MCF 10A (cell line): ENCODE results near the gene PXK. TPM values are rescaled to one million over a fixed set of nuclear protein-coding genes. Genes with fewer than 3 reads are reported as not detected.

ENCODE experiments used
- BruUV-seq: library from RNA; stranded (reverse); fragments of 400-500 nt; replicated peaks from 2 replicates; lab custom pipeline; 2021; lab: Mats Ljungman, UMichigan
- CTCF ChIA-PET: fragments of 300-600 bp; sonication (Branson Sonifier 250); formaldehyde crosslinking; extraction: SDS; loops from one replicate; lab custom pipeline; 2021; ENCODE audit warnings: antibody characterized with exemption, inconsistent platforms; lab: Yijun Ruan, JAX
- POLR2A ChIA-PET: fragments of 300-600, 350-650 bp; sonication (Branson Sonifier 250); formaldehyde crosslinking; extraction: SDS; loops from one replicate; lab custom pipeline; 2020; ENCODE audit warnings: antibody characterized with exemption, inconsistent platforms; lab: Yijun Ruan, JAX
- DNase-seq: peaks from one replicate; pipeline ENCODE4 v3.0.0-alpha.2; 2018; ENCODE audit not compliant: unreplicated experiment
- H3K27ac Mint-ChIP-seq: one replicate; pipeline ENCODE4 v1.8.0; 2022; ENCODE audit warnings: mild to moderate bottlenecking, low read depth, mixed read lengths; ENCODE audit not compliant: unreplicated experiment
- H3K27me3 Mint-ChIP-seq: one replicate; pipeline ENCODE4 v1.8.0; 2022; ENCODE audit warnings: mixed read lengths; ENCODE audit not compliant: insufficient read depth, unreplicated experiment
- H3K36me3 Mint-ChIP-seq: one replicate; pipeline ENCODE4 v1.8.0; 2022; ENCODE audit warnings: mild to moderate bottlenecking, moderate library complexity, mixed read lengths; ENCODE audit not compliant: insufficient read depth, unreplicated experiment
- H3K4me1 Mint-ChIP-seq: one replicate; pipeline ENCODE4 v1.8.0; 2022; ENCODE audit warnings: mixed read lengths; ENCODE audit not compliant: insufficient read depth, unreplicated experiment
- H3K4me3 Mint-ChIP-seq: one replicate; pipeline ENCODE4 v1.8.0; 2022; ENCODE audit warnings: mild to moderate bottlenecking, moderate library complexity, mixed read lengths; ENCODE audit not compliant: unreplicated experiment
- H3K9me3 Mint-ChIP-seq: one replicate; pipeline ENCODE4 v1.8.0; 2022; ENCODE audit warnings: mixed read lengths; ENCODE audit not compliant: unreplicated experiment
- intact Hi-C: fragments of 100-400 bp; cut with micrococcal nuclease; formaldehyde crosslinking; loops from 2 replicates; pipeline ENCODE4 v1.14.1; 2022
- total RNA-seq: library from RNA; stranded (reverse); gene quantifications from 2 replicates; pipeline ENCODE4 v1.2.3, GENCODE V29; 2022
- TF ChIP-seq, protein P1 (sequence below): fragments of 200-600 bp; IDR thresholded peaks from one replicate; pipeline ENCODE4 v1.8.0; 2022; ENCODE audit warnings: antibody characterized with exemption, mild to moderate bottlenecking; ENCODE audit not compliant: unreplicated experiment

Gene PXK
- total RNA-seq, 1 experiment from 2014 or later: 62.2 TPM

DNA sequence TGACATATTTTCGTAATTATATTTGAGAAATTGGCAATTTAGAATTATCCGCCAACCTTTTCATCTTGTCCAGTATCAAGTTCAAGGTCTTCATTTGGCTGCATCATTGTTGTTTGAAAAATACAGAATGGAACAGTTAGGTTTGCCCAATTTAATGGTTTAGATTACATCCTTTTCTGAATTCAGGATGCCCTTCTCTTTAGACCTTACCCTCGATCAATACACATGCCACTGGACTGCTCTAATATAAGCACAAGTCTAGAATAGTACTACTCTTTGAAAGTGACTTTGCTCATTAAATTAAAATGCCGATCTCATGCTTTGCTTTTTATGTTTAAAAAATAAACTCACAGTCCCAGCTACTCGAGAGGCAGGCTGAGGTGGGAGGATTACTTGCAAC, 44.5 kb downstream of the PXK start:
- Mint-ChIP-seq H3K36me3 (peaks cover 35% of the 10 kb centered on the region), H3K27ac (no peak overlapping the region), H3K4me1 (no peaks in the 10 kb centered on the region), H3K9me3 (no peaks in the 10 kb centered on the region), H3K27me3 (no peaks in the 10 kb centered on the region), H3K4me3 (no peak overlapping the region)
- TF ChIP-seq, protein P1, sequence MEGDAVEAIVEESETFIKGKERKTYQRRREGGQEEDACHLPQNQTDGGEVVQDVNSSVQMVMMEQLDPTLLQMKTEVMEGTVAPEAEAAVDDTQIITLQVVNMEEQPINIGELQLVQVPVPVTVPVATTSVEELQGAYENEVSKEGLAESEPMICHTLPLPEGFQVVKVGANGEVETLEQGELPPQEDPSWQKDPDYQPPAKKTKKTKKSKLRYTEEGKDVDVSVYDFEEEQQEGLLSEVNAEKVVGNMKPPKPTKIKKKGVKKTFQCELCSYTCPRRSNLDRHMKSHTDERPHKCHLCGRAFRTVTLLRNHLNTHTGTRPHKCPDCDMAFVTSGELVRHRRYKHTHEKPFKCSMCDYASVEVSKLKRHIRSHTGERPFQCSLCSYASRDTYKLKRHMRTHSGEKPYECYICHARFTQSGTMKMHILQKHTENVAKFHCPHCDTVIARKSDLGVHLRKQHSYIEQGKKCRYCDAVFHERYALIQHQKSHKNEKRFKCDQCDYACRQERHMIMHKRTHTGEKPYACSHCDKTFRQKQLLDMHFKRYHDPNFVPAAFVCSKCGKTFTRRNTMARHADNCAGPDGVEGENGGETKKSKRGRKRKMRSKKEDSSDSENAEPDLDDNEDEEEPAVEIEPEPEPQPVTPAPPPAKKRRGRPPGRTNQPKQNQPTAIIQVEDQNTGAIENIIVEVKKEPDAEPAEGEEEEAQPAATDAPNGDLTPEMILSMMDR: no peak
- POLR2A ChIA-PET: interaction anchor here (0.7 kb wide), 1 partner anchor 30 kb away, joined by 3 read pairs; no protein-coding TSS in a partner anchor
- CTCF ChIA-PET: interaction anchor here (0.6 kb wide), 1 partner anchor 74 kb away, joined by 3 read pairs; no protein-coding TSS in a partner anchor
- no TSS peak for BruUV-seq
- intact Hi-C loops: no loop called here
- no peak for DNase-seq

DNA sequence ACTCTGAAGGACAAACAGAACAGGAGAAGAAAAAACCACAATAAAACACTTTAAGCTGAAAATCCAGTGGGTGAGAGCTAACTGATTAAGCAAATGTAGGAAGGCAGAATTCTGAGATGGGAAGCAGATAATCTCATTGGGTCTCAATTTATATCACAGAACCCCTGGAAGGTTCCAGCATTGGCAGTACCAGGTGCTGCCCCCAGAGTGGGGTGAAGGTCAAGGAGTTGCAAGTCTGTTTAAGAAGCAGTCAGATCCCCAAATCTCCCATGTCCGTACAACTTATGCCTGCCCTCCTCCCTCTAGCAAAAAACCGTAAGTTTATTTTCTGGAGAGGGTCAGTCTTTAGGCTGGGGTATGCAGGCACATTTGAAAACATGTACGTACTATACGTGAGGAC, 45.1 kb downstream of the PXK start:
- Mint-ChIP-seq H3K9me3 (no peaks in the 10 kb centered on the region), H3K27ac (no peak overlapping the region), H3K36me3 (peaks cover 34% of the 10 kb centered on the region), H3K27me3 (no peaks in the 10 kb centered on the region), H3K4me3 (no peak overlapping the region), H3K4me1 (no peaks in the 10 kb centered on the region)
- intact Hi-C loops: no loop called here
- POLR2A ChIA-PET: no interaction called here
- DNase-seq: no peak
- CTCF ChIA-PET: interaction anchor here (0.6 to 1.4 kb wide), 4 partner anchors 24 to 72 kb away, joined by 3 to 5 read pairs (median 4); partner anchors contain the start of genes HTD2 and RPP14
- BruUV-seq: no TSS peak
- TF ChIP-seq, protein P1: no peak

DNA sequence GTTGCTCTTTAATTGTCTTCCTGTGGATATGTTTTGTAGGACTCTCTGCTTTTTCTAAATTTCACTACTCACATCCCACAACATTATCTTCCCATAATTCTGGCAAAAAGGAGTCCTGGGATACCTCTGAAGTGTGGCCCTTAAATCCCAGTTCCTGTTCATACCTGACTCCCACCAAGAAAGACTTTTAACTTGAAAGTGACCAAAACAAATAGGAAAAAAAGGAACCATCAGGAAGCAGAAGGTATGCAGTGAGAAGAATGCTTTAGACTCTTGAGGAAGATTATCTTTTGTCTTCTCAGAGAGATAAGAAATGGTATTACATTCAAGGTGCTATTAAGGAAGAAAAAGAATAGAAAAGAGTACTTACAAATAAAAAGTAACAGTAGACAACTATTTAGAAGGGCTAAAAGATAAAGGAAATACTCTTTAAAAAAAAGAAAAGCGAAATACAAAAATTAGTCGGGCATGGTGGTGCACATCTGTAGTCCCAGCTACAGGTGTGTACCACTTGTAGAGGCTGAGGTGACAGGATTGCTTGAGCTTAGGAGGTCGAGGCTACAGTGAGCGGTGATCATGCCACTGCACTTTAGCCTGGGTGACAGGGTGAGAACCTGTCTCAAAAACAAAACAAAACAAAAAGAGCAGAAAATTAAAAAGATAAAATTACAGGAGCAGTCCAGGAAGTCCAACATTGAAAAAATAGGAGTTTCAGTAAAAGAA, 46.8 kb downstream of the PXK start:
- Mint-ChIP-seq H3K36me3 (peaks cover 26% of the 10 kb centered on the region), H3K27me3 (no peaks in the 10 kb centered on the region), H3K4me3 (no peak overlapping the region), H3K9me3 (no peaks in the 10 kb centered on the region), H3K4me1 (peaks cover 14% of the 10 kb centered on the region), H3K27ac (peak overlapping the region; percentile 13)
- POLR2A ChIA-PET: no interaction called here
- CTCF ChIA-PET: interaction anchor here (0.6 to 1.5 kb wide), 3 partner anchors 36 to 201 kb away, joined by 3 to 5 read pairs (median 4); partner anchors contain the start of genes HTD2 and RPP14
- DNase-seq: no peak
- TF ChIP-seq, protein P1: no peak
- intact Hi-C loops: no loop called here
- BruUV-seq: no TSS peak

DNA sequence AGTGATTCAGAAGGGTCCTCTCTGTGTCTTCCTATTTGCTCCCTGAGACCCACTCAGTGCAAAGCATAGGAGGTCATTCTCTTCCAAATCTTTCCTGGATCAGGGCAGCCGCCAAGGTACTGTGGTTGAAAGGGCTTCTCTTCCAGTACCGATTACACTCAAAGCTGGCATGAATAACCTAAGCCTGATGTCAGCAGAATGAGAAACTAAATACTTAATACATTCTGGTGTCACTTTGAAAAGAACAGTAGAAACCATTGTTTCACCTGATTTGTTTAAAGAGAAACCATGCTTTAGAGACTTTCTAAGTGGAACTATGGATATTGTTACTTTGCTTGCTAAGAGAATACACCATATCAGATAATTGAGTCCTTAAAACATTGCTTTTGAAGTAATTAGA, 50.8 kb downstream of the PXK start:
- Mint-ChIP-seq H3K4me1 (peaks cover 25% of the 10 kb centered on the region), H3K9me3 (no peaks in the 10 kb centered on the region), H3K27me3 (no peaks in the 10 kb centered on the region), H3K27ac (peak overlapping the region; percentile 77), H3K36me3 (peaks cover 46% of the 10 kb centered on the region), H3K4me3 (peak overlapping the region; percentile 24)
- POLR2A ChIA-PET: interaction anchor here (0.6 to 3.4 kb wide), 12 partner anchors 9 to 192 kb away, joined by 3 to 46 read pairs (median 4); partner anchors contain the start of gene HTD2
- intact Hi-C loops: no loop called here
- peak; percentile 31 for DNase-seq
- BruUV-seq: no TSS peak
- TF ChIP-seq, protein P1: no peak
- CTCF ChIA-PET: interaction anchor here (0.6 to 3.4 kb wide), 5 partner anchors 9 to 115 kb away, joined by 3 to 13 read pairs (median 3); no protein-coding TSS in a partner anchor
